GM19238 (cell line): ENCODE data around the gene TRIM46.
"Not testable (repeated sequence)": the region's sequence is repeated elsewhere in the genome, so short reads cannot be mapped to it uniquely, and the experiment has no call there.

Source experiments
- DNase-seq: peaks from one replicate; pipeline ENCODE4 v3.0.0; 2011; ENCODE audit warnings: low spot score; ENCODE audit not compliant: insufficient read length

Gene TRIM46

GRCh38 chr1:155186067-155186793 lies 12.6 kb downstream of the TRIM46 start:
- DNase-seq = no peak

GRCh38 chr1:155186794-155187455 lies 13.3 kb downstream of the TRIM46 start:
- DNase-seq = no peak

- no peak for DNase-seq
These were observed 13.8 kb downstream of the TRIM46 start for GRCh38 chr1:155187456-155187891.

DNA sequence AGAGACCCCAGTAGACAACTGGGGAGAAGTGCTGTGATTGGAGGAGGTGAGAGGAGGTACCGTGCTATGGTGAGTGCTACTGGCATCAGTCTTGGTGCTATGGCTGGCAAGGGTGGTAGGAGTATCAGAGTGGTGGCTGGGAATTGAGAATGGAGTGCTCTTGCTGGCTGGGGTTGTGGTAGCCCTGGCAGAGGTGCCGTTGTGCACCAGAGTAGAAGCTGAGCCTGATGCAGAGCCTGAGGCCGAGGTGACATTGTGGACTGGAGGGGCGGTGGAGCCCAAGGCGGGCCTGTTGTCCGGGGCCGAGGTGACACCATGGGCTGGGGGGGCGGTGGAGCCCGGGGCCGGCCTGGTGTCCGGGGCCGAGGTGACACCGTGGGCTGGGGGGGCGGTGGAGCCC lies 14.6 kb downstream of the TRIM46 start:
- no peak for DNase-seq

DNA sequence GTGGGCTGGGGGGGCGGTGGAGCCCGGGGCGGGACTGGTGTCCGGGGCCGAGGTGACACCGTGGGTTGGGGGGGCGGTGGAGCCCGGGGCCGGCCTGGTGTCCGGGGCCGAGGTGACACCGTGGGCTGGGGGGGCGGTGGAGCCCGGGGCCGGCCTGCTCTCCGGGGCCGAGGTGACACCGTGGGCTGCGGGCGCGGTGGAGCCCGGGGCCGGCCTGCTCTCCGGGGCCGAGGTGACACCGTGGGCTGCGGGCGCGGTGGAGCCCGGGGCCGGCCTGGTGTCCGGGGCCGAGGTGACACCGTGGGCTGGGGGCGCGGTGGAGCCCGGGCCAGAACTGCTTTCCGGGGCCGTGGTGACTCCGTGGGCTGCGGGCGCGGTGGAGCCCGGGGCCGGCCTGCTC lies 16.3 kb downstream of the TRIM46 start:
- DNase-seq = not testable (repeated sequence)

GRCh38 chr1:155191904-155192303 lies 18.3 kb downstream of the TRIM46 start:
- DNase-seq = no peak

GRCh38 chr1:155192346-155193274 lies 19.0 kb downstream of the TRIM46 start:
- DNase-seq = no peak

- peak; percentile 95 for DNase-seq
These were observed 19.8 kb downstream of the TRIM46 start for GRCh38 chr1:155193275-155193990.

GRCh38 chr1:155193991-155194240 lies 20.3 kb downstream of the TRIM46 start:
- not testable (repeated sequence) for DNase-seq

DNA sequence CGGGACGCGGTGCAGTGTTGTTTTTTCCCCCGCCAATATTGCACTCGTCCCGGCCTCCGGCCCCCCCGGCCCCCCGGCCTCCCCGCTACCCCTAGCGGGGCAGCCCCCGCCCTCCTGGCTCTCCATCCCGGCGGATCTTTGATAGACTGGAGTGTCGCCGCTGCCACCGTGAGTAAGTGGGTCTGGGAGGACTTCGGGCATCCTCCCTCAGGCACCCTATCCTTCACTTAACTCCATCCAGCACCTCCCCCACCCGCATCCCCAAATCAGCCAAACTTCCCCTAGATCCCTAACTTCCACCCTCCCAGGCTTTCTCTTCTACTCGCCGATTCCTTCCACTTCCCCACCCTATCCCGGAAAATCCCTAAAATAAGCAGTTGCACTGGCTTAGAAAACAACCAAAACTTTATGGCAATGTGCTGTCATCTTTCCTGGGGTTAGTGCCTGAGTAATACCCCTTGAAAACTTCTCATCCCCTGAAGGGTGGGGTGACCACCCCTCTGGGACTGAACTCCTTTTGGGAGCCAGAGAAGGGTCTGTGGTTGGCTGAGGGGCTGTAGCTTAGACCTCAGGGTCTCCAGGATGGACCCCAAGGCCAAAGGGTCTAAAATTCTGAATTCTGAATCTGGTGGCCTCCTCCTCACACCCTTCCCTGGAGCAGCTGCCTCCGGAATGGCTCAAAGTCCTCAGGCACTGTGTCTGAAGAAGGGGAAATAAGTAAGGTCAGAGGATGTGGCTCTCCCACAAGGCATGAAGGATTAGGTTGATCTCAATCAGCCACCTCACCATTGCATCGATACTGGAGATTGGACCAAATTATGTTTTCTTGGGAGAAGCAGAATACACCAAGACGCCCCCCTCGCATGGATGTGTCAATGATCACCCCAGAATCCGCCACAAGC lies 21.8 kb downstream of the TRIM46 start:
- DNase-seq = no peak

GRCh38 chr1:155196103-155196892 lies 22.6 kb downstream of the TRIM46 start:
- no peak for DNase-seq

GRCh38 chr1:155196893-155197638 lies 23.4 kb downstream of the TRIM46 start:
- DNase-seq = no peak

GRCh38 chr1:155197901-155198546 lies 24.4 kb downstream of the TRIM46 start:
- DNase-seq = no peak

- no peak for DNase-seq
These were observed 24.9 kb downstream of the TRIM46 start for GRCh38 chr1:155198547-155198906.

DNA sequence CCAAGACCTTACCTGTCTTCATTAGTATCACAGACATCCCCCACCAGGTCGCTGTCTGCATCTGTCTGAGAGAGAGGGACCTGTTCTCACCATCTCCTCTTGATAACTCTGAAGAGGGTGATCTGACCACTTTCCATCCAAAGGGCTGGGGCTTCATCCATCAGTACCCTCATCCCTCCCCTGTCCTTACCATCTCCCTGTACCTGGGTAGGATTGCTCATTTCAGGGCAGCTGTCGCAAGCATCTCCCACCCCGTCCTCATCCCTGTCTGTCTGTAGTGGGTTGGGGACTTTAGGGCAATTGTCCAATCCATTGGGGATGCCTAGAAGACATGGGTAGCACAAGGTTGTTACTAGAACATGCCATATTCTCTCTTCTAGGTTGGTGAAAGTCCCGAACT lies 26.1 kb downstream of the TRIM46 start:
- no peak for DNase-seq

DNA sequence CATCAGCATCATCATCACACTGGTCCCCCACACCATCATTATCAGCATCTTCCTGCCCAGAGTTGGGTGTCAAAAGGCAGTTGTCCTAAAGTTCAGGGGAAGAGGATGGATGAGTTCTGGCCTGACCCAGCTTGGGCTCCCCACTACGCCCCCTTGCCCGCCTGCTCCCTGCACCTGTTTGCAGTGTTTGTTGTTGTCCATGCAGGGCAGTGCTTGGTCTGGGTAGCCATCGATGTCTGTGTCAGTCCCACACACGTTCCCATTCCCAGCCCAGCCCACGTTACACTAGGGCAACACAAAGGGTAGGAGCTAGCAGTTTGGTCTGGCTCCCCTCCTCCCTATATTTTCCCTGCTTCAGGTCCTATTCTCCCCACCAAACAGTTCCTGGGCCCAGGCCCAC lies 27.3 kb downstream of the TRIM46 start:
- DNase-seq = no peak

DNA sequence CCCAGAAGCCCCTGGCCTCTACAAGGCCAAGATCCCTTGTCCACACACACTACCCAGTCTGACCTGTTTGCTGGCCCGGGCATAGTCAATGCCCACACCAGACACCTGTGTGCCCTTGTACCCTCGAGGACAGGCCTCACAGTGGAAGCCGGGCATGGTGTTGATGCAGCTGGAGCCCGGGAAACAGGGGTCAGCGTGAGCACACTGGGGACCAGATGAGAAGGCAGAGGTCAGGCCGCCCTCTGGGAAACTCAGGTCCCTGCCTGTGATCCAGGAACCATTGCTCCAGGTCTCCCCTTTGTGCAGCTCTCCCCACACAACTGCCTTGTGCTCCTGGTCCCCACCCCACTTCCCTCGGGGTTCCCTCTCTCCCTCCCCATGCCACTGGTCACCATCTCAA lies 28.5 kb downstream of the TRIM46 start:
- no peak for DNase-seq

- no peak for DNase-seq
These were observed 29.3 kb downstream of the TRIM46 start for GRCh38 chr1:155202731-155203515.
